ENCODE results near the gene GLRX.
"Not testable (repeated sequence)": the region's sequence is repeated elsewhere in the genome, so short reads cannot be mapped to it uniquely, and the experiment has no call there.

The GLRX gene

DNA sequence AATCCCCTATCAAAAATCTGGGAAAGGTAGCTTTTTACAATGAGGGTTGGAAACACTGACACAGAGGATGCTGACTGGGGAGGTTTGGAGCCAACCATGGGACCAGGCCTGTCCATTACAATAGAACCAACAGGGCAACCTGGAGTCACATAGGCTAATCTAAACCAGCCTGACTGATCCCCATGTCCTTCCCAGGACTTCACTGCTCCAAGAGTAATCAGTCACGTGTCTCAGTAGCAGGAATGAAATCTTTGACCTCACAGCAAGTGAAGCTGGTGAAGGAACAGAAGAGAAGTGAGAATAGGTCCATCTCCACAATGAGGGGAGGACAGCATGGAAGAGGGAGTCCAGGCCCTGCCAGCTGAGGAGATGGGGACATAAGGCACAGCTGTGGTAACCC lies 16.0 kb upstream of the GLRX start:
- no peak overlapping the region for H3K9ac ChIP-seq (ENCODE audit: low read length)
- no peaks in the 10 kb centered on the region for H3K9me3 ChIP-seq (ENCODE audit: control insufficient read depth, insufficient read depth, low read depth, low read length)
- H3K4me1 ChIP-seq (ENCODE audit: control insufficient read depth, insufficient read depth, low read length), result no peaks in the 10 kb centered on the region
- no peak overlapping the region for H3K4me3 ChIP-seq (ENCODE audit: low read depth, low read length)
- H3K27ac ChIP-seq (ENCODE audit: low read depth, low read length), result no peak overlapping the region
- H3K27me3 ChIP-seq (ENCODE audit: control insufficient read depth, insufficient read depth, low read length), result no peaks in the 10 kb centered on the region
- H3K36me3 ChIP-seq (ENCODE audit: control insufficient read depth, insufficient read depth, low read length), result no peaks in the 10 kb centered on the region

DNA sequence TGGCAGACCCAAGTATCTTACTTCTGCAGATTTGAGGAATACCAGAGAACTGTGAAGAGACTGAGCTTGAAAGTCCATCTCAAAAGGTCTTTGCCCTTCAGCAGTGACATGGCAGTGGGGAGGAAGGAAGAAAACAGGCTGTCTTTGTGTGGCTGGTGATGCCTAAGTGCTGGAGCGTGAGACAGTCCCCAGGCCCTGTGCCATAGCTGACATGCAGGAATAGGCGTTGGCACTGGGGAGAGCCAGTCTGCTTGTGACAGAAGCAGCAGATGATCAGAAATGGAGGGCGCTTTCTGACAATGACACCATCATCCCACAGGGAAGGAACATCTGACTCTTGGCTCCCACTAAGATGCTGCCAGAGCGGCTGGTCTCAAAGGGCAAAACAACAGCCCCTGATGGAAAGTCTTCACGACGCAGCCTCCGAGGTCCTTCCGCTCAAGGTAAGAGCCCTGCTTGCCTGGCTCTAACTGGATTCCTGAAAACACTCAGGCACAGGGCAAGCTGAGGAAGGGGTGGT lies 15.5 kb upstream of the GLRX start:
- H3K9me3 ChIP-seq (ENCODE audit: control insufficient read depth, insufficient read depth, low read depth, low read length), result no peaks in the 10 kb centered on the region
- H3K36me3 ChIP-seq (ENCODE audit: control insufficient read depth, insufficient read depth, low read length), result no peaks in the 10 kb centered on the region
- no peak overlapping the region for H3K27ac ChIP-seq (ENCODE audit: low read depth, low read length)
- no peak overlapping the region for H3K4me3 ChIP-seq (ENCODE audit: low read depth, low read length)
- no peaks in the 10 kb centered on the region for H3K27me3 ChIP-seq (ENCODE audit: control insufficient read depth, insufficient read depth, low read length)
- H3K4me1 ChIP-seq (ENCODE audit: control insufficient read depth, insufficient read depth, low read length), result no peaks in the 10 kb centered on the region
- H3K9ac ChIP-seq (ENCODE audit: low read length), result no peak overlapping the region

DNA sequence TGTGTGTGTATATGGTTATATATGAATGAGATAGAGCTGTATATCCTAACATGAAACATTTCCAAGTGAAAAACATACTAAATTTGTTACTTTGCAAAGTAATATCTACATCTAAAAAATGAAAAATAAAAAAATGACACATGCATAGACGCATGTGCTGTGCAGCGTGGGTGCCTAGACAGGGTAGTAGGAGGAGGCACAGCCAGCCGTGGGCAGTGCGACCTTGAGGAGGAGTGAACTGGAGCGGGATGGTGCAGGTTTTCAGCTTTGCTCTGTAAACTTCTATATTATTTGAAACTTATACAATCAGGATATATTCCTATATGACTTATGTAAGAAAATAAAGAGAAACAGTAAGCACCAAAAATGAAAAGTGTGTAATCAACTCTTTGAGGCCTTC lies 15.0 kb upstream of the GLRX start:
- Histone ChIP-seq H3K9ac (ENCODE audit: low read length) (no peak overlapping the region), H3K27ac (ENCODE audit: low read depth, low read length) (no peak overlapping the region), H3K4me1 (ENCODE audit: control insufficient read depth, insufficient read depth, low read length) (no peaks in the 10 kb centered on the region), H3K4me3 (ENCODE audit: low read depth, low read length) (no peak overlapping the region), H3K27me3 (ENCODE audit: control insufficient read depth, insufficient read depth, low read length) (no peaks in the 10 kb centered on the region), H3K36me3 (ENCODE audit: control insufficient read depth, insufficient read depth, low read length) (no peaks in the 10 kb centered on the region), H3K9me3 (ENCODE audit: control insufficient read depth, insufficient read depth, low read depth, low read length) (no peaks in the 10 kb centered on the region)

DNA sequence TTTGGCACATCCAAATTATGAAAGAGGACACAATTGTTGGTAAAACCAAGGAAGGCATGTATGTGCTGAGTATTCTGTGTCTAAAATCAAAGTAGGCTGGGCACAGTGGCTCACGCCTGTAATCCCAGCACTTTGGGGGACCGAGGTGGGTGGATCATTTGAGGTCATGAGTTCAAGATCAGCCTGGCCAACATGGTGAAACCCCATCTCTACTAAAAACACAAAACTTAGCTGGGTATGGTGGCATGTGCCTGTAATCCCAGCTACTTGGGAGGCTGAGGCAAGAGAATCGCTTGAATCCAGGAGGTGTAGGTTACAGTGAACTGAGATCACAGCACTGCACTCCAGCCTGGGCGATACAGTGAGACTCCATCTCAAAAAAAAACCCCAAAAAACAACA lies 14.4 kb upstream of the GLRX start:
- not testable (repeated sequence) for H3K9me3 ChIP-seq (ENCODE audit: control insufficient read depth, insufficient read depth, low read depth, low read length); H3K4me3 ChIP-seq (ENCODE audit: low read depth, low read length); H3K4me1 ChIP-seq (ENCODE audit: control insufficient read depth, insufficient read depth, low read length); H3K27ac ChIP-seq (ENCODE audit: low read depth, low read length); H3K36me3 ChIP-seq (ENCODE audit: control insufficient read depth, insufficient read depth, low read length); H3K27me3 ChIP-seq (ENCODE audit: control insufficient read depth, insufficient read depth, low read length); H3K9ac ChIP-seq (ENCODE audit: low read length)

DNA sequence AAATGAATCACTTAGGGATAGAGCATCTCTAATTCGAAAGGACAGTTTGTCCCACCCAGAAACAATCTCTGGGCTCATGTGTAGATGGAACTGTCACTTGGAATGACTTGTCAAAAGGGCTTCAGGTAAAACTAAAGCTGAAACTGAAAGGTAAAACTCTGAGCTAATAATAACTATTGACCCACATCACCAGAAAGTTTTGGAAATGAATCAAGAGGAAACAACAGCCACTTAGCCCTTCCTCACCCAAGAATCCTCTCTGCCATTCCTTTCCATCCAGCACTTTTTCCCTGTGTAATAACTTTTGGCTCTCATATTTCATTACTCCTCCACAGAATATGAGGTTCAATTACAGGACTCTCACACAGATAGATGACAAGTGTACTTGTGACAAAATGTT lies 14.0 kb upstream of the GLRX start:
- H3K4me3 ChIP-seq (ENCODE audit: low read depth, low read length), result no peak overlapping the region
- no peak overlapping the region for H3K9ac ChIP-seq (ENCODE audit: low read length)

GRCh38 chr5:95835682-95836385 lies 13.3 kb upstream of the GLRX start:
- H3K9ac ChIP-seq (ENCODE audit: low read length), result no peak overlapping the region
- H3K27ac ChIP-seq (ENCODE audit: low read depth, low read length), result no peak overlapping the region
- no peaks in the 10 kb centered on the region for H3K36me3 ChIP-seq (ENCODE audit: control insufficient read depth, insufficient read depth, low read length)
- no peaks in the 10 kb centered on the region for H3K4me1 ChIP-seq (ENCODE audit: control insufficient read depth, insufficient read depth, low read length)
- no peaks in the 10 kb centered on the region for H3K27me3 ChIP-seq (ENCODE audit: control insufficient read depth, insufficient read depth, low read length)
- no peak overlapping the region for H3K4me3 ChIP-seq (ENCODE audit: low read depth, low read length)
- H3K9me3 ChIP-seq (ENCODE audit: control insufficient read depth, insufficient read depth, low read depth, low read length), result no peaks in the 10 kb centered on the region

More for the DNA sequence above, 14.0 kb upstream of the GLRX start:
- Histone ChIP-seq H3K9me3 (ENCODE audit: control insufficient read depth, insufficient read depth, low read depth, low read length) (no peaks in the 10 kb centered on the region), H3K27ac (ENCODE audit: low read depth, low read length) (no peak overlapping the region), H3K36me3 (ENCODE audit: control insufficient read depth, insufficient read depth, low read length) (no peaks in the 10 kb centered on the region), H3K27me3 (ENCODE audit: control insufficient read depth, insufficient read depth, low read length) (no peaks in the 10 kb centered on the region), H3K4me1 (ENCODE audit: control insufficient read depth, insufficient read depth, low read length) (no peaks in the 10 kb centered on the region)

DNA sequence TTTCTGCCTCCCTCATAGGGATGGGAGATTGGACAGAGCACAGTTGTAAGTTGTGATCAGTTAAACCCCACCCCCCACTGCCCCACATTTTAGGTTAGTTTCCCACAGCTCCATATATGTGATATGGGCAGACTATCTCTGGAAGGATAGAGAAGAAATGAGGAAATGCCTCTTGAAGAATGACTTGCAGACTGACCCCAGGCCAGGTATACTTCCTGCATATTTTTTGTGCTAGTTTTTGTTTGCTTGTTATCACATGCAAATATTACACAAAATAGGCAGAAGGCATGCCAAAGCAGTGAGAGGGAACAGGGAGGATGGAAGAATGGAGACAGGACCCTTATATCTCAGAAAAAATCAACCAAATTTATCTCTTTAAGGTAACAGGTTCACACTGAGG lies 10.1 kb upstream of the GLRX start:
- Histone ChIP-seq H3K27ac (ENCODE audit: low read depth, low read length) (no peak overlapping the region), H3K4me1 (ENCODE audit: control insufficient read depth, insufficient read depth, low read length) (no peaks in the 10 kb centered on the region), H3K27me3 (ENCODE audit: control insufficient read depth, insufficient read depth, low read length) (no peaks in the 10 kb centered on the region), H3K9ac (ENCODE audit: low read length) (no peak overlapping the region), H3K9me3 (ENCODE audit: control insufficient read depth, insufficient read depth, low read depth, low read length) (no peaks in the 10 kb centered on the region), H3K4me3 (ENCODE audit: low read depth, low read length) (no peak overlapping the region), H3K36me3 (ENCODE audit: control insufficient read depth, insufficient read depth, low read length) (no peaks in the 10 kb centered on the region)

DNA sequence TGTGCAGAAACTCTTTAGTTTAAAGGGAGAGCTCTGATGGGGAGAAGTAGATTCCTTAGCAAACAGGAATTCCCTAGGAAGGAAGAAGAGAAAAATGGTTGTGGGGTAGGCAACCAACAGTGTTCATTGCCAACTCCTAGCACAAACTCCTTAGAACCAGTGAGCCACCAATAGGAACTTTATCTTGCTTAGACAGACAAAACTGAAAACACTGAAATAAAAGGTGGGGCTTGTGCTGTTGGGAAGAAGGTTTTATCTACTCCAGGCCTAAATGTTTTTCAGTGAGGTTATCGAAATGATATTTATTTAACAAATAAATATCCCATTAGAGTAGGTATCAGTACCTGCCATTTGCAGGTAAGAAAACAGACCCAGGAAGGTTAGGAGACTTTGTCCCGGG lies 7.7 kb upstream of the GLRX start:
- Histone ChIP-seq H3K27ac (ENCODE audit: low read depth, low read length) (no peak overlapping the region), H3K36me3 (ENCODE audit: control insufficient read depth, insufficient read depth, low read length) (no peaks in the 10 kb centered on the region)

GRCh38 chr5:95827892-95828246 lies 5.3 kb upstream of the GLRX start:
- Histone ChIP-seq H3K9me3 (ENCODE audit: control insufficient read depth, insufficient read depth, low read depth, low read length) (no peaks in the 10 kb centered on the region), H3K36me3 (ENCODE audit: control insufficient read depth, insufficient read depth, low read length) (no peaks in the 10 kb centered on the region), H3K9ac (ENCODE audit: low read length) (no peak overlapping the region), H3K4me3 (ENCODE audit: low read depth, low read length) (no peak overlapping the region), H3K27ac (ENCODE audit: low read depth, low read length) (no peak overlapping the region), H3K27me3 (ENCODE audit: control insufficient read depth, insufficient read depth, low read length) (no peaks in the 10 kb centered on the region), H3K4me1 (ENCODE audit: control insufficient read depth, insufficient read depth, low read length) (peaks cover 18% of the 10 kb centered on the region)

More for the DNA sequence above, 7.7 kb upstream of the GLRX start:
- Histone ChIP-seq H3K9ac (ENCODE audit: low read length) (no peak overlapping the region), H3K27me3 (ENCODE audit: control insufficient read depth, insufficient read depth, low read length) (no peaks in the 10 kb centered on the region), H3K9me3 (ENCODE audit: control insufficient read depth, insufficient read depth, low read depth, low read length) (no peaks in the 10 kb centered on the region), H3K4me1 (ENCODE audit: control insufficient read depth, insufficient read depth, low read length) (no peaks in the 10 kb centered on the region), H3K4me3 (ENCODE audit: low read depth, low read length) (no peak overlapping the region)

- Histone ChIP-seq H3K27ac (ENCODE audit: low read depth, low read length) (no peak overlapping the region), H3K36me3 (ENCODE audit: control insufficient read depth, insufficient read depth, low read length) (no peaks in the 10 kb centered on the region), H3K4me1 (ENCODE audit: control insufficient read depth, insufficient read depth, low read length) (peaks cover 21% of the 10 kb centered on the region), H3K4me3 (ENCODE audit: low read depth, low read length) (no peak overlapping the region), H3K27me3 (ENCODE audit: control insufficient read depth, insufficient read depth, low read length) (no peaks in the 10 kb centered on the region), H3K9ac (ENCODE audit: low read length) (no peak overlapping the region), H3K9me3 (ENCODE audit: control insufficient read depth, insufficient read depth, low read depth, low read length) (no peaks in the 10 kb centered on the region)
Observed at GRCh38 chr5:95826949-95827891, 4.7 kb upstream of the GLRX start.

DNA sequence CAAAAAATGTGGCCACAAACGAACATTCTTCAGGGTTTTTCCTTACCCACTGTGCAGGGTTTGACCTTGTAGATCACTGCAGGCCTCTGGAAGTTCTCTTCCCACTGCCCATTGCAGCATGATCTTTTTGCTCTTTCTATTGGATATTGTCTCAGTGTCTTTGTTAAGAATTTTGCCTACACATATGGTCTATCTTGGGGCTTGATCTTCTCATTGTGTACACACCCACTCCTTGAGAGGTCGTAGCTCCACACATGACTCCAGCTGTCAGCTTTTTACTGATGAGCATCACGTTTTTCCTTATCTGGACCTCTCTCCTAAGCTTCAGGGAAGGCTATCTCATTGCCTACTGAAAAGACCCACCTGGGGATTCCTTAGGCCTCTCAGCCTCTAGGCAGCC lies 3.0 kb upstream of the GLRX start:
- Histone ChIP-seq H3K36me3 (ENCODE audit: control insufficient read depth, insufficient read depth, low read length) (no peaks in the 10 kb centered on the region), H3K27ac (ENCODE audit: low read depth, low read length) (no peak overlapping the region), H3K27me3 (ENCODE audit: control insufficient read depth, insufficient read depth, low read length) (no peaks in the 10 kb centered on the region), H3K9me3 (ENCODE audit: control insufficient read depth, insufficient read depth, low read depth, low read length) (no peaks in the 10 kb centered on the region), H3K4me3 (ENCODE audit: low read depth, low read length) (no peak overlapping the region), H3K9ac (ENCODE audit: low read length) (no peak overlapping the region), H3K4me1 (ENCODE audit: control insufficient read depth, insufficient read depth, low read length) (peaks cover 25% of the 10 kb centered on the region)
